HG03469 (cell line): Measurements from ENCODE around the gene DNM3.
A peak's percentile ranks its signal among the peaks of the same experiment; 100 is the strongest.
"Not testable (repeated sequence)": the region's sequence is repeated elsewhere in the genome, so short reads cannot be mapped to it uniquely, and the experiment has no call there.

ENCODE experiments used
- ATAC-seq: cut with Tn5 transposase; IDR thresholded peaks from one replicate; pipeline ENCODE4 v1.9.1; 2021; ENCODE audit warnings: mild to moderate bottlenecking, moderate library complexity, moderate number of reproducible peaks; ENCODE audit not compliant: unreplicated experiment

Gene DNM3

GRCh38 chr1:172347416-172347815 lies 506.1 kb downstream of the DNM3 start:
- no peak for ATAC-seq

DNA sequence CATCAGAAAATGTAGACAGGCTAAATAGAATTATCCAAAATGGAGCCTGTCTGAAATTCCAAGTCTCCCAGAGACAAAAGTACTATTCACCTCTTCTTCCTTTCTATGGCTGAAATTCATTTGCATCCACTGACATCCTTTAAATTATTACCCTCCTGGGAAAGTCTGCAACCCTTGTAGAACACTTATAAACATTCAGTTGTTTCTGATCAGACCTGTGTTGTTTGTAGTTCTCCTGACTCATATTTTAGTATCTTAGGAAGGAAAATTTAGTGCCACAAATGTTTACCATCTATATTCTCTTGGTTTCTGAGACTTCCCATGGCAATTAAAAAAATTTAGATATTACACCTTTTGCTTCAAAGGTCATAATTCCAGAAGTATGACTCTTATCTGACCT lies 509.6 kb downstream of the DNM3 start:
- ATAC-seq: no peak

DNA sequence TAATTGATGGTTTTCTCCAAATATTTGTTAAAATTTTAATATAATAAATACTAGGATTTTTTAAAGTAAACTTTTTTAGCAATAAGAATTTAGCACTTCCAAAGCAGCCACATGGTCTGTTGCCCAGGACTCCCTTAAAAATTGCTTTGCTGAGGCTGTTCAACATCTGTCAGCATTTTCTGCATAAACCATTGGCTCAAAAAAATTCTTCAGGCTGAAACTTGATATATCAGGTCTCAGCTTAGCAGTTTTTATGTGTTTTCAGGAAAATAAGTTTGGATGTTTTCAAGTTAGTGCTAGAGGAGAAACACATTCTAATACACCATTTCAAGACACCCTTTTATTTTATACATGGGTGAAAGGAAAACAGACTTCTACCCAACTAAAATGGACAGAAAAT lies 510.0 kb downstream of the DNM3 start:
- no peak for ATAC-seq

DNA sequence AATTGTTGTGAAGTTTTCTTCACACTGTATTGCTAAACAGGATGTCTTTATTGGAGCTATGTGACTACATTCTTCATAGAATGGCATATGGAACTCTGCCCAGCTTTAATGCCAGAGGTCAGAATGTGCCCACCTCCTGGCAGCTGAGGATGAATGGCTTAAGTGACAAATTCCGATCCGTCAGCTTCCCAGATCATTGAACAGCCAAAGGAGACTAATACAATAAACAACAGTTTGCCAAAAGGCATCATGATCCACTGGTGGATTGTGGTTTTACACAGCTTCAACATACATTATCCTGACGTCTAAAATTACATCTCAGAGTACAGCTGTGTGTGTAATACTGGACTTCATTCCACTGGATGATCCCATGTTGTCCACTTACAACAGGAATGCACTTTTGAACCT lies 510.5 kb downstream of the DNM3 start:
- ATAC-seq: no peak

GRCh38 chr1:172352435-172352834 lies 511.1 kb downstream of the DNM3 start:
- no peak for ATAC-seq

GRCh38 chr1:172354291-172355274 lies 513.3 kb downstream of the DNM3 start:
- ATAC-seq: no peak

DNA sequence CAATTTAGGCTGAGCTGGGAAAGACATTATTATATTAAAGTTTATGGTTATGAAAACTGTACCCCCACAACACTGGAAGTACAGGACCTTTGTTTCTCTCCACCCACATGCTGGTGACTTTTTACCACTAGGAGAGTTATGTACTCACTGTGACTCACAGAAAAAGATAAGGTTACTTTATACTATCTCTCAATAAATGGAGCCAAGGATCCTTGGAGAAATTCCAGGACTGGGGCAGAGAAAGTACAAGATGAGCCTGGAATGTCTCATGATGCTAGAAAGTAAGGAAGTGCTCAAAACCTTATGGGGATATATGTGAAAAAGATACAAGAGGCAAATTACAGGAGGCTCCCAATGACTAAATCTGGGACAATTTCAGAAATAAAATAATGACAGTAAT lies 515.3 kb downstream of the DNM3 start:
- ATAC-seq: no peak

GRCh38 chr1:172357753-172358385 lies 516.6 kb downstream of the DNM3 start:
- peak; percentile 4 for ATAC-seq

- ATAC-seq: no peak
Measured at GRCh38 chr1:172359491-172359999, 518.2 kb downstream of the DNM3 start.

GRCh38 chr1:172360511-172360910 lies 519.2 kb downstream of the DNM3 start:
- ATAC-seq: no peak

- no peak for ATAC-seq
Measured at GRCh38 chr1:172360985-172361384, 519.7 kb downstream of the DNM3 start.

GRCh38 chr1:172363852-172364251 lies 522.6 kb downstream of the DNM3 start:
- ATAC-seq: no peak

GRCh38 chr1:172371646-172372045 lies 530.3 kb downstream of the DNM3 start:
- ATAC-seq: not testable (repeated sequence)

GRCh38 chr1:172373864-172374263 lies 532.6 kb downstream of the DNM3 start:
- ATAC-seq: no peak

DNA sequence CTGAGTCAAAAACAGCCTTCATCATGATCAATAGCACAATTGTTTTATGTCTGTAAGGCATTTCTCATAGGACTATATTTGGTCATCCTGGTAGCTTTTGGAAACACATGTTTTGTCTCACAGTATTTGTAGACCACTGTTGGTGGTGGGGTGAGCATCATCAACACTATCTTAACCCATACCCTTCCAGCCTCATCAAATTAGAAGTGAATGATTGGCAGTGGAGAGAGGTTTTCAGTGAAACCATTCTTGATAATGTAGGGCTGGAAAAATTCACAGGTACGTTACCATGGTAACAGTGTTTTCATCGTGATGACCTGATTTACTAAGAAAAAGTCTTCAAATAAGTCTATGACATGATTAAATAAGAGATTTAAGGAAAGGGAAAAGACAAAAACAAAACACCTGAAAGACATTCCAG lies 533.9 kb downstream of the DNM3 start:
- ATAC-seq: no peak

- ATAC-seq: no peak
Measured at GRCh38 chr1:172376431-172376830, 535.1 kb downstream of the DNM3 start.

DNA sequence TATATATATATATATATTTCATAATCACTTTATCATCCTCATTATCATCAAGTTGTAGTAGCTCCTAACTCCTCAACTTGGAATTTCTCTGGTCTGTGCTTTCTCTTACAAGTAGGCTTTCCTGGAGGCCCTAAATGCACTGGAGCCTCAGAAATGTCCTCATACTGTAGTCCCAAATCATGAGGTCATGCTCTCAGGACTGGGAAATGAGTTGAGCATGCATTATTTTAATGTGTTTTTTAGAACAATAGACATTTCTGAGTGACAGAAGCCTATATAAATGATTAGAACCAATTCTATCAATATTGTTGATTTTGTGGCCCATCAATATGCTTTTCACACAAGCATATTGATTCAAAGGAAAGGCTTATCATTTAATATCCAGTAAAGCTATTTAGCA lies 536.3 kb downstream of the DNM3 start:
- no peak for ATAC-seq

DNA sequence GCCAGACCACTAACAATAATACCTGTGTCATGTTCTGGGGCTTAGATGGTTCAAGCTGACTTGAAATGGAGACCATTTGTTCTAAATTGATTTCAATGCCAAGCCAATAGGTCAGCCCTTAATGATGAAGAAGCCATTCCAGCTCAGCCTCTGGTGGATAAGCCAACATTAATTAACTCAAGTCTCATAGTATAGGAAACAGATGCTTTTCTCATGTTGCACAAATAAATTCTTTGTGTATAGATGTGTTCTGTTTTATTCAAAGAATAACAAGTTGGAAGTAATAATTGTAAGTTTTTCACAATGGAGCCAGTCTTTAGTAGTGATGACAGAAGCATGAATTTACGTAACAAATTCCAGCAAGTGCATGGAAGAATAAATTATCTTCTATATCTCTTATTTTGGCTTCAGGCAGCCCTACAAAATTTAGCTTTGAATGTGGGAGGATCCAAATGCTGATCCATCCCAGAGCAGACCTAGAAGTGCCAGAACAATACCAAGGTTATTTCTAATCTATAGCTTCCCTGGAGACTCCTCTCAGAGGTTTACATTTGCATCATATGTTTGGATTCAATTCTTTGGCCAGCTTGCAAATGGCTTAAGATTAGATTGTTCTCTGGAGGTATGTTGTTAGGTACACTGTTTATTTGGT lies 536.9 kb downstream of the DNM3 start:
- ATAC-seq: no peak

- peak; percentile 62 for ATAC-seq
Measured at GRCh38 chr1:172380441-172381244, 539.3 kb downstream of the DNM3 start.

GRCh38 chr1:172381946-172382345 lies 540.6 kb downstream of the DNM3 start:
- ATAC-seq: no peak

DNA sequence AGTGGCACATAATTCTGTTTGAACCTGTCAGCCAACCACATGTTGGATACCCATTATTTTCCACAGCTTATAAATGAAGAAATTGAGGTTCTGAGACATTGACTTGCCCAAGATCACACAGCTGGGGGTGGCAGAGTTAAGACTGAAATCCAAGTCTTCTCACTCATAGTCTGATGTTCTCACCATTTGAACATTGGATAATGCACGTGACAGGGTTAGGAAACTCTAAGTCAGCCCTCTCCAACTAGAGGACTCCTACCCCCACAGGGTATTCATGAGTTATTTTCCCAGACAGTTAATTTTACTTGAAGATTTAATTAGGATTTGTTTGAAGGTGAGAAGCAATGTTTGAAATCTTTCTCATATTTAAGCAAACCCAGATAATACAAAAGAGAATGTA lies 541.1 kb downstream of the DNM3 start:
- no peak for ATAC-seq
